ENCODE data around the gene SLC1A5.

- TF ChIP-seq CTCF (conservative IDR thresholded peaks at IDR 0.05; ENCODE audit: low read length) (peak; percentile 87), EZH2phosphoT487 (IDR thresholded peaks at IDR 0.05; ENCODE audit: borderline replicate concordance, low read depth, low read length) (no peak)
Measured at GRCh38 chr19:46753420-46754155, 34.8 kb downstream of the SLC1A5 start.
